Naive thymus-derived CD8-positive, alpha-beta T cell (primary cell): ENCODE data around the gene BPIFB6. TPM values are rescaled to one million over a fixed set of nuclear protein-coding genes. Genes with fewer than 3 reads are reported as not detected.

Experiments
- ATAC-seq, 2 donors: fragments of 150-1000 bp; cut with Tn5 transposase in 1 of 2; sonication (Bioruptor Pico), chemical (Tn5 transposase) in 1 of 2; 1 replicate in 1 of 2; 2 replicates in 1 of 2; pipeline ENCODE4 v1.10.0; 2021; ENCODE audit warnings: mild to moderate bottlenecking in 2 of 2, moderate library complexity in 2 of 2
- POLR2A ChIA-PET: fragments of 350-600 bp; sonication (Branson Sonifier 250); formaldehyde crosslinking; loops from one replicate; lab custom pipeline; 2021; ENCODE audit warnings: antibody characterized with exemption; lab: Charles Lee
- DNase-seq, 10 donors: peaks; one replicate each; pipeline versions ENCODE4 v3.0.0 to v3.0.0-alpha.2; 2020 to 2022
- H3K27ac Mint-ChIP-seq, 10 donors: one replicate each; pipeline ENCODE4 v1.8.0; 2020 to 2022; ENCODE audit warnings: mild to moderate bottlenecking in 10 of 10, mixed read lengths in 10 of 10, moderate library complexity in 4 of 10, inconsistent platforms in 1 of 10
- H3K27me3 Mint-ChIP-seq, 5 donors: one replicate each; pipeline ENCODE4 v1.8.0; 2021 to 2022; ENCODE audit warnings: mixed read lengths in 5 of 5
- H3K36me3 Mint-ChIP-seq, 3 donors: one replicate each; pipeline ENCODE4 v1.8.0; 2020 to 2022; ENCODE audit warnings: mixed read lengths in 3 of 3, mild to moderate bottlenecking in 2 of 3, inconsistent platforms in 1 of 3
- H3K4me1 Mint-ChIP-seq, 4 donors: one replicate each; pipeline ENCODE4 v1.8.0; 2021 to 2022; ENCODE audit warnings: mixed read lengths in 4 of 4
- H3K4me3 Mint-ChIP-seq, 10 donors: one replicate each; pipeline ENCODE4 v1.8.0; 2020 to 2022; ENCODE audit warnings: mild to moderate bottlenecking in 10 of 10, mixed read lengths in 10 of 10, moderate library complexity in 6 of 10, inconsistent platforms in 1 of 10
- H3K9me3 Mint-ChIP-seq, 9 donors: one replicate each; pipeline ENCODE4 v1.8.0; 2020 to 2022; ENCODE audit warnings: mixed read lengths in 9 of 9, mild to moderate bottlenecking in 3 of 9, inconsistent platforms in 1 of 9, moderate library complexity in 1 of 9
- polyA plus RNA-seq, 3 donors: library from polyadenylated mRNA; unstranded; fragments of 300-500 nt; fragmentation: Illumina TruSeq; gene quantifications; one replicate each; pipeline ENCODE4 v1.2.3, GENCODE V29; 2021
- total RNA-seq, 8 experiments: library from RNA in 2 of 8; stranded (reverse) in 2 of 8; gene quantifications; one replicate each; pipeline ENCODE4 v1.2.3 and lab custom pipeline; 2021 to 2026

BPIFB6 gene
- total and polyA plus RNA-seq, 5 experiments from 2014 or later, result not detected

DNA sequence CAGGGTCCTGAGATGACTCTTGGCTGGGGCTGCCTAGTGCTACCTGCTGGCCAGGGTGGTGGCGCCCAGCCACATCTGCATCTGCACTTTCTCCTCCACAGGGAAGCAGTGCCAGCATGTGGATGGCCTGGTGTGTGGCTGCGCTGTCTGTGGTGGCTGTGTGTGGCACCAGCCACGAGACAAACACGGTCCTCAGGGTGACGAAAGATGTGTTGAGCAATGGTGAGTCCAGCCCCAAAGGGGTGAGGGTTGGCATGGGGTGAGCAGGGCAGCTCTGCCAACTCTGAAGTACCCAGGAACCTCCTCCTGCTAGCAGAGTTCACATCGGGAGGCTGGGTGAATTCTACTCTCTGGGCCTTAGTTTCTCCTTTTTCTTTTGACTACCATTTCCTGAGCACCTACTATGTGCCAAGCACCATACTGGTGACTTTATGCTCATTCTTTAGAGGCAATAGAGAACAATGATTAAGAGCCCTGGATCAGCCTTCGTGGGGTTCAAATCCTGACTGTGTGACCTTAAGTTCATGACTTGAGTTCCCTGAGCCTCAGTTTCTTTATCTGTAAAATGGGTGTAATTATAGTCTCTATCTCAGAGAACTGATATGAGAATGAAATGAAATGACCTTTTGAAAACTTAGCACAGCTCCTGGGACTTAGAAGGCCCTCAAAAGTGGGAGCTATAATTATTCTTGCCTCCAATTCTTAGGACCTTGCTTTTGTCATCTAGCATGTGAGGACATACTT is 50.1 kb downstream of the BPIFB6 start:
- H3K4me1 Mint-ChIP-seq, result peaks cover 0 to 6% (median 4%) of the 10 kb centered on the region in 4 donors
- H3K27me3 Mint-ChIP-seq, result no peaks in the 10 kb centered on the region
- H3K9me3 Mint-ChIP-seq, result no peaks in the 10 kb centered on the region
- DNase-seq (peak in 1 of 10 donors; percentile 30), ATAC-seq (no peak)
- H3K27ac Mint-ChIP-seq, result no peak overlapping the region
- POLR2A ChIA-PET, result no interaction called here
- H3K4me3 Mint-ChIP-seq, result no peak overlapping the region
- H3K36me3 Mint-ChIP-seq, result no peaks in the 10 kb centered on the region

DNA sequence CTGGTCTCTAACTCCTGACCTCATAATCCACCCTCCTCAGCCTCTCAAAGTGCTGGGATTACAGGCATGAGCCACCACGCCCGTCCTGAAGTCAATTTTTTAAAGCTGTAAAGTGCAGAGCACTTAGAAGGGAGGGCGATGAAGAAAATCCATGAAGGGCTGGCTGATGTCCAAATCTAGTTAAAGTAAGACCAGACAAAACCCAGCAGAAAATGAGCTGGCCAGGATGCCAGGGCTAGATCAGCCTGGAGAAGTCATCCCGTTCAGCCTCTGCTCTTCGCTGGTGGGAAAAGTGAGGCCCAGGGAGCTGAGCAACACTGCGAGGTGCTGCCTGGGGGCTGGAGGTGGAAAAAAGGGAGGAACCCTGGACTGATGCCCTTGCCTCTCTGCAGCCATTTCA is 51.1 kb downstream of the BPIFB6 start:
- no peak overlapping the region for H3K27ac Mint-ChIP-seq
- POLR2A ChIA-PET, result no interaction called here
- H3K4me1 Mint-ChIP-seq, result peaks cover 0 to 3% (median 0%) of the 10 kb centered on the region in 4 donors
- no peaks in the 10 kb centered on the region for H3K36me3 Mint-ChIP-seq
- DNase-seq (no peak), ATAC-seq (no peak)
- H3K27me3 Mint-ChIP-seq, result no peaks in the 10 kb centered on the region
- H3K4me3 Mint-ChIP-seq, result no peak overlapping the region
- no peaks in the 10 kb centered on the region for H3K9me3 Mint-ChIP-seq

DNA sequence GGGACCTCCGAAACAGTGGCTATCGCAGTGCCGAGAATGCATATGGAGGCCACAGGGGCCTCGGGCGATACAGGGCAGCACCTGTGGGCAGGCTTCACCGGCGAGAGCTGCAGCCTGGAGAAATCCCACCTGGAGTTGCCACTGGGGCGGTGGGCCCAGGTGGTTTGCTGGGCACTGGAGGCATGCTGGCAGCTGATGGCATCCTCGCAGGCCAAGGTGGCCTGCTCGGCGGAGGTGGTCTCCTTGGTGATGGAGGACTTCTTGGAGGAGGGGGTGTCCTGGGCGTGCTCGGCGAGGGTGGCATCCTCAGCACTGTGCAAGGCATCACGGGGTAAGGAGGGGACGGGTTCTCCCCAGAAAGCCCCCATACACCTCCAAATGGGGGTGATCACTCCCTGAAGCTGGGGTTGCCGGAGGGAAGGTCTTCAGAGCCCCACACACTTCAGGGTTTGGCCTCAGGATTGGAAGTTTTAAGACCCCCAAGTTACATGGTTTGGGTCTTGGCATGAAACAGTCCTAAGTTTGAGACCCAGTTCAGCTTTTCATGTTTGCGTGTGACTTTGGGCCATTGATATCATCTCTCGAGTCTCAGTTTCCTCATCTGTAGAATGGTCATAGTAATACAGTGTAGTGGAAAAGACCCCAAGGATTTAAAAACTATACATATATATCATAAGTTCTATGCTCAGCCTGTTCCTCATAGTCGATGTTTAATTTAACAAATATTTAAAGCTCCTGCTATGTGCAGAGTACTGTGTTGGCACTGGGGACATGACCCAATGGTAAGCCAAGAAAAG is 52.3 kb downstream of the BPIFB6 start:
- H3K4me1 Mint-ChIP-seq, result peaks cover 0 to 1% (median 0%) of the 10 kb centered on the region in 4 donors
- H3K9me3 Mint-ChIP-seq, result no peaks in the 10 kb centered on the region
- POLR2A ChIA-PET, result no interaction called here
- ATAC-seq (no peak), DNase-seq (no peak)
- no peaks in the 10 kb centered on the region for H3K36me3 Mint-ChIP-seq
- no peak overlapping the region for H3K27ac Mint-ChIP-seq
- H3K27me3 Mint-ChIP-seq, result no peaks in the 10 kb centered on the region
- H3K4me3 Mint-ChIP-seq, result no peak overlapping the region

DNA sequence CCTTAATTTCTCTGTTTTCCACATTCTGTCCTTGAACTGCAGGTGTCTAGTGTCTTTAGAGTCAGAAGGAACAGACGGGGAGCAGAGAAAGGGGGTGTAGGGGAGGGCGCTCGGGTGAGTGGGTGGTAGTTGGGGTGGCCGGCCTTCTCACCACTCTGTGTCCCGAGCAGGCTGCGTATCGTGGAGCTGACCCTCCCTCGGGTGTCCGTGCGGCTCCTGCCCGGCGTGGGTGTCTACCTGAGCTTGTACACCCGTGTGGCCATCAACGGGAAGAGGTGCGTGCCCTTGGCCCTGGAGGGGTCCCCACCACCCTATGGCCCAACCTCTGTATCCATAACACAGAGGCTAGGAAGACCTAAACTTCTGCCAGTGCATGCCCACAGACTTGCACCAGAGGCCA is 53.3 kb downstream of the BPIFB6 start:
- Mint-ChIP-seq H3K27me3 (no peaks in the 10 kb centered on the region), H3K36me3 (no peaks in the 10 kb centered on the region), H3K4me3 (no peak overlapping the region), H3K4me1 (peaks cover 0 to 1% (median 0%) of the 10 kb centered on the region in 4 donors), H3K9me3 (no peaks in the 10 kb centered on the region), H3K27ac (no peak overlapping the region)
- ATAC-seq (no peak), DNase-seq (no peak)
- POLR2A ChIA-PET, result no interaction called here

DNA sequence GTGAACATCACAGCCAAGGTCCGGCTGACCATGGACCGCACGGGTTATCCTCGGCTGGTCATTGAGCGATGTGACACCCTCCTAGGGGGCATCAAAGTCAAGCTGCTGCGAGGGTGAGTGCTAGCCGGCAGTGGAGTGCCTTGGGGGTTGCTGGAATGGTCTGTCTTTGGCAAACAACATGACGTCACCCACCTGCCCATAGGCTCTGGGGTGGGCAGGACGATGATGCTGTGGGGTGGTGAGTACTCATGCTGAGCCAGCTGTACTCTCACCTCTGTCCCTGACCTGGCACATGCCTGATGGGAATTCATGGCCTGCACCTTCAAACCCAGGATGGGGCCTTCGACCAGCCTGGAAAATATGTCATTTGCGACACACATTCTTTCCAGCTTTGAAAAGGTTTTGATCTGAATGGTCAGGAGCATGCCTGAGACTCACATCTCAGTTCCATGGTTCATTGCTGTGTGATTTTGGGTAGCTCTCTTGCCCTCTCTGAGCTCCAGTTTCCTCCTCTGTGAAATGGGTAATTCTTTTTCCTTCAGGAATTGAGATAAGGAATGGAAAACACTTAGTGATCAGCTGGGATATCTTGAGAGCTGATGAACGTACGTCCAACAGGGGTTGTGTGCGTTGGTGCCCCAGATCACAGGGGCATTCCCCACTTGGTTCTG is 54.7 kb downstream of the BPIFB6 start:
- no peak overlapping the region for H3K27ac Mint-ChIP-seq
- no peak overlapping the region for H3K4me3 Mint-ChIP-seq
- ATAC-seq (no peak), DNase-seq (no peak)
- no peaks in the 10 kb centered on the region for H3K9me3 Mint-ChIP-seq
- H3K27me3 Mint-ChIP-seq, result no peaks in the 10 kb centered on the region
- H3K36me3 Mint-ChIP-seq, result no peaks in the 10 kb centered on the region
- peaks cover 0 to 1% (median 0%) of the 10 kb centered on the region in 4 donors for H3K4me1 Mint-ChIP-seq
- POLR2A ChIA-PET, result no interaction called here

DNA sequence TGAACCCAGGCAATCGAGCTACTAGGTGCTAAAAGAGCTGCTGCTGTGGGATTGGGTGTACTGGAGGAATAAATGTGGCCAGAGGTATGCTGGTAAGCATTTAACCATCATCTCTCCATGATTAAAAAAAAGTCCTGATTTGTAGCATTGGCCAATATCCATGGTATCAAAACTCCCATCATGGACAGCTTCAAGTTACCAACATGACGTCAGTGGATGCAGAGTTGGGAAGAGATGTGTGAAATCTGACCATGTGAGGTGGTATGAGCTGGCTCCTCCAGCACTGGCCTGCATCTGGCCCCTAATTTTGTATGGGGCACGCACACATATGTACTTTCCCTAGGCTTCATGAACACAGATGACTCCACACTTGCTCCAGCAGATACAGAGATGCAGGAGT is 59.7 kb downstream of the BPIFB6 start:
- ATAC-seq (no peak), DNase-seq (no peak)
- Mint-ChIP-seq H3K4me1 (peaks cover 2 to 5% (median 3%) of the 10 kb centered on the region in 4 donors), H3K4me3 (no peak overlapping the region), H3K27ac (no peak overlapping the region), H3K9me3 (no peaks in the 10 kb centered on the region), H3K27me3 (no peaks in the 10 kb centered on the region), H3K36me3 (no peaks in the 10 kb centered on the region)
- POLR2A ChIA-PET, result no interaction called here

DNA sequence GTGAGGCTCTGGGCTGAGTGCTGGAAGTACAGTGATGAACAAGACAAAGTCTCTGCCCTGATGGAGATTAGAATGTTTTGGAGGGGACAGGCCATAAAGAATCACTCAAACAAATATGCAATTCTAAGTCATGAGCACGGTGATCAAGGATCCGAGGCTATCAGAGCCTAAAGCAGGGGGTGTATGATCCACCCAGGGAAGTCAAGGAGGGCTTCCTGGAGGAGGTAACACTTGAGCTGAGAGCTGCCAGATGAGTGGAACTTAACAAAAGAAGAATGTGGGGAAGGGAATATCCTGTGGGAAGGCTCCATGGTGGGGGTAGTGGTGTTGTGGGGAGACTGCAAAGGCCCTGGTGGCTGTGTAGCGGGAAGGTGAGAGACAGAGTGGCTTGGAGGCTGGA is 60.2 kb downstream of the BPIFB6 start:
- Mint-ChIP-seq H3K36me3 (no peaks in the 10 kb centered on the region), H3K9me3 (no peaks in the 10 kb centered on the region), H3K4me3 (no peak overlapping the region), H3K27ac (peak overlapping the region in 2 of 10 donors; percentile 5 to 60), H3K27me3 (no peaks in the 10 kb centered on the region), H3K4me1 (peaks cover 2 to 5% (median 3%) of the 10 kb centered on the region in 4 donors)
- POLR2A ChIA-PET, result no interaction called here
- no peak for ATAC-seq
- DNase-seq, result no peak

DNA sequence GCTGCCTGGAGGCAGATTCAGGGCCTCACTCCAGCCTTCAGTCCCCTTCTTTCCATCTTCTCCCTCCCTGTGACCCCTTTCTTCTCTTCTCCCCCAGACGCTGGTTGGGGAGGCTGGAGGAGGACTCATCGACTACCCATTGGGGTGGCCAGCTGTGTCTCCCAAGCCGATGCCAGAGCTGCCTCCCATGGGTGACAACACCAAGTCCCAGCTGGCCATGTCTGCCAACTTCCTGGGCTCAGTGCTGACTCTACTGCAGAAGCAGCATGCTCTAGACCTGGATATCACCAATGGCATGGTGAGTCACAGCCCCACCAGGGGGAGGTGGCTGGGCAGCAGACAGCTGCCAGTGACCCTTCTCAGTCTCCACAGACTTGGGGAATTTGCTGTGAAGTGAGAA is 60.9 kb downstream of the BPIFB6 start:
- Mint-ChIP-seq H3K27me3 (no peaks in the 10 kb centered on the region), H3K9me3 (no peaks in the 10 kb centered on the region), H3K4me1 (peaks cover 2 to 5% (median 3%) of the 10 kb centered on the region in 4 donors), H3K27ac (peak overlapping the region in 1 of 10 donors; percentile 82), H3K4me3 (no peak overlapping the region), H3K36me3 (no peaks in the 10 kb centered on the region)
- ATAC-seq (no peak), DNase-seq (no peak)
- POLR2A ChIA-PET, result no interaction called here

DNA sequence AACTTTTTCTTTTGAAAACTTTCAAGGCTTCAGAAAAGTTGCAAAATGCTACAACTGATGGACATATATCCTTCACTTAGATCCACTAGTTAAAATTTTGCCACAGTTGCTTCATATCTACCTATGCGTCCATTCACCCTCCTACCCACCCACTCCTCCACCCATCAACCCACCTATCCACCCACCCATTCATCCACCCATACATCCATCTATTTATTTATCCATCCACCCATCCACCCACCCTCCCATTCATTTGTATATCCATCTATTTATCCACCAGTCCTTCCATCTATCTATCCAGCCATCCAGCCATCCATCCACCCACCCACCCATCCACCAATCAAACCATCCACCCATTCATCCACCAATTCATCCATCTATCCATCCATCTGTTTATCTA is 61.6 kb downstream of the BPIFB6 start:
- H3K27ac Mint-ChIP-seq, result peak overlapping the region in 1 of 10 donors; percentile 82
- DNase-seq, result no peak
- H3K27me3 Mint-ChIP-seq, result no peaks in the 10 kb centered on the region
- no peaks in the 10 kb centered on the region for H3K9me3 Mint-ChIP-seq
- no peak overlapping the region for H3K4me3 Mint-ChIP-seq
- H3K4me1 Mint-ChIP-seq, result peaks cover 2 to 5% (median 3%) of the 10 kb centered on the region in 4 donors
- POLR2A ChIA-PET, result no interaction called here
- no peak for ATAC-seq
- no peaks in the 10 kb centered on the region for H3K36me3 Mint-ChIP-seq

DNA sequence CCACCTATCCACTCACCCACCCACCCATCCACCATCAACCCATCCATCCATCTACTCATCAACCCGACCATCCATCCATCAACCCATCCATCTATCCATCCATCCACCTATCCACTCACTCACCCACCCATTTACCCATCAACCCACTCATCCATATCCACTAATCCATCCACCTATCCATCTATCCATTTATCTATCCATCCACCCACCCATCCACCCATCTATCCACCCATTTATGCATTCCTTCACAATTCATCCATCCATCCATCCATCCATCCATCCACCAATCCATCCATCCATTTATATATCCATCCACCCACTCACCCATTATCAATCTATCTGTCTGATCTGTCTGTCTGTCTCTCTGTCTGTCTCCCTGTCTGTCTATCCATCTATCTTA is 62.1 kb downstream of the BPIFB6 start:
- Mint-ChIP-seq H3K9me3 (no peaks in the 10 kb centered on the region), H3K27me3 (no peaks in the 10 kb centered on the region), H3K27ac (no peak overlapping the region), H3K36me3 (no peaks in the 10 kb centered on the region), H3K4me3 (no peak overlapping the region), H3K4me1 (peaks cover 2 to 5% (median 3%) of the 10 kb centered on the region in 4 donors)
- DNase-seq (no peak), ATAC-seq (no peak)
- POLR2A ChIA-PET, result no interaction called here
